Naive B cell (primary cell): Measurements from ENCODE around the gene APOH. TPM values are rescaled to one million over a fixed set of nuclear protein-coding genes. Genes with fewer than 3 reads are reported as not detected.

Experiments used
- ATAC-seq, 2 donors: fragments of 150-1000 bp; cut with Tn5 transposase; 2 replicates each; pipeline ENCODE4 v1.10.0; 2021; ENCODE audit warnings: low read depth in 2 of 2, mild to moderate bottlenecking in 2 of 2, moderate library complexity in 2 of 2
- DNase-seq: peaks from one replicate; pipeline ENCODE4 v3.0.0; 2022
- H3K27ac Mint-ChIP-seq, 6 donors: one replicate each; pipeline ENCODE4 v1.8.0; 2020 to 2022; ENCODE audit warnings: mild to moderate bottlenecking in 6 of 6, mixed read lengths in 6 of 6, moderate library complexity in 5 of 6, inconsistent platforms in 2 of 6
- H3K27me3 Mint-ChIP-seq, 3 donors: one replicate each; pipeline ENCODE4 v1.8.0; 2021 to 2022; ENCODE audit warnings: mixed read lengths in 3 of 3, mild to moderate bottlenecking in 1 of 3
- H3K36me3 Mint-ChIP-seq, 2 donors: one replicate each; pipeline ENCODE4 v1.8.0; 2020 to 2022; ENCODE audit warnings: mixed read lengths in 2 of 2, inconsistent platforms in 1 of 2, mild to moderate bottlenecking in 1 of 2
- H3K4me1 Mint-ChIP-seq, 3 donors: one replicate each; pipeline ENCODE4 v1.8.0; 2020 to 2022; ENCODE audit warnings: mixed read lengths in 3 of 3, inconsistent platforms in 1 of 3, mild to moderate bottlenecking in 1 of 3, moderate library complexity in 1 of 3
- H3K4me3 Mint-ChIP-seq, 8 donors: one replicate each; pipeline ENCODE4 v1.8.0; 2020 to 2022; ENCODE audit warnings: mild to moderate bottlenecking in 8 of 8, mixed read lengths in 8 of 8, moderate library complexity in 8 of 8, inconsistent platforms in 2 of 8
- H3K9me3 Mint-ChIP-seq, 7 donors: one replicate each; pipeline ENCODE4 v1.8.0; 2020 to 2022; ENCODE audit warnings: mixed read lengths in 7 of 7, mild to moderate bottlenecking in 5 of 7, inconsistent platforms in 2 of 7, moderate library complexity in 1 of 7
- polyA plus RNA-seq, 6 donors: library from polyadenylated mRNA; unstranded; fragments of 300-500 nt; fragmentation: Illumina TruSeq; gene quantifications; one replicate each; pipeline ENCODE4 v1.2.3, GENCODE V29; 2021; ENCODE audit warnings: low read depth in 6 of 6

APOH gene
- polyA plus RNA-seq, 6 donors from 2014 or later: not detected

DNA sequence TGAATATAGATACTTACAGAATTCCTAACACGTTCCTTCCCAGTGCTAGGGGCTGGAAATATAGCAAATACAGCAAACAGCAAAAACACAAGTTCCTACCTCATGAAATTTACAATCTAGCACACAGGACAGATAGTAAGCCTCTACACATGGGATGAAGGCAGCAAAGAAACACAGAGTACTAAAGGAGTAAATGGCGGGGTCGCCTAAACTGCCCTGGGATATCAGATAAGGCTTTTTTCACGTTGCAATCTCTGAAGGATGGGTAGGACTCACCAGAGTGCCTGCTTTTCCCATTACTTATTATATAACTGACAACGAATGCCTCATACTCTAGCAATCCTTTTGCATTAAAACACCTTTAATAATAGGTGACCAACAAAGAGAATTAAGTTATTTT is 57.1 kb downstream of the APOH start:
- Mint-ChIP-seq H3K9me3 (no peaks in the 10 kb centered on the region), H3K4me3 (no peak overlapping the region), H3K27ac (peak overlapping the region in 2 of 6 donors; percentile 5 to 76), H3K4me1 (no peaks in the 10 kb centered on the region), H3K27me3 (no peaks in the 10 kb centered on the region), H3K36me3 (no peaks in the 10 kb centered on the region)
- DNase-seq: no peak
- no peak for ATAC-seq

GRCh38 chr17:66171692-66172091 is 57.5 kb downstream of the APOH start:
- H3K9me3 Mint-ChIP-seq: no peaks in the 10 kb centered on the region
- no peak overlapping the region for H3K4me3 Mint-ChIP-seq
- H3K4me1 Mint-ChIP-seq: no peaks in the 10 kb centered on the region
- H3K27me3 Mint-ChIP-seq: no peaks in the 10 kb centered on the region
- H3K27ac Mint-ChIP-seq: peak overlapping the region in 1 of 6 donors; percentile 76
- no peaks in the 10 kb centered on the region for H3K36me3 Mint-ChIP-seq
- no peak for ATAC-seq
- DNase-seq: no peak

DNA sequence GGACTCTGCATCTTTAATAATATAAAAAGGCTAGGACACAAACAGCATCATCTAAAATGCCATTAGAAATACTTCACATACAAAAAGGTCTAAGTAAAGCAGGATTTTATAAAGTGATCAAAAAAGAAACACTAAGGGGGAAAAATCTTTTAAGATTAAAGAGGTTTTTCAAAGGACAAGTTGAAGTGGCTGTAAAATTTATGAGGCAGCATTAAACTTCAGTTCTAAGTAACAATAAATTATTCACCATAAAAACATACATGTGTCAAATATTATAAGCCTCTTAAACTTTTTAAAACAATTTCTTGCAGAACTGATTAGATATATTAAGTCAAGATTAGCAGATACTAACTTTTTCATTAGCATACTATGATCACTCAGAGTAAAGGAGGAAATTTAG is 58.0 kb downstream of the APOH start:
- H3K36me3 Mint-ChIP-seq: no peaks in the 10 kb centered on the region
- H3K27ac Mint-ChIP-seq: peak overlapping the region in 1 of 6 donors; percentile 30
- no peaks in the 10 kb centered on the region for H3K27me3 Mint-ChIP-seq
- H3K4me3 Mint-ChIP-seq: no peak overlapping the region
- ATAC-seq: no peak
- no peaks in the 10 kb centered on the region for H3K9me3 Mint-ChIP-seq
- H3K4me1 Mint-ChIP-seq: no peaks in the 10 kb centered on the region
- no peak for DNase-seq

DNA sequence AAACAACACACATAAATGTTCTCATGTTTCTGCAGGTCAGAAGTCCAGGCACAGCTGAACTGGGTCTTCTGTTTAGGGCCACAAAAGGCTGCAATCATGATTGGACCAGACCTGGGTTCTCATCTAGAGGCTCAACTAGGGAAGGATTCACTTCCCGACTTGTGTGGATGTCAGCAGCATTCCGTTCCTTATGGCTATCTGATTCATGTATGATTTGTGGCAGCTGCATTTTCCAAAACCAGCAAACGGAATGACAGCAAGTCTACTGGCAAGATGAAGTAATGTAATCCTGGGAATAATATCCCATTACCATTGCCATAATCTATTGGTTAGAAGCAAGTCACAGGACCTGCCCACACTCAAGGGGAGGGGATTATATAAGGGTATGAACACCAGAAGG is 59.4 kb downstream of the APOH start:
- H3K36me3 Mint-ChIP-seq: no peaks in the 10 kb centered on the region
- H3K4me1 Mint-ChIP-seq: no peaks in the 10 kb centered on the region

DNA sequence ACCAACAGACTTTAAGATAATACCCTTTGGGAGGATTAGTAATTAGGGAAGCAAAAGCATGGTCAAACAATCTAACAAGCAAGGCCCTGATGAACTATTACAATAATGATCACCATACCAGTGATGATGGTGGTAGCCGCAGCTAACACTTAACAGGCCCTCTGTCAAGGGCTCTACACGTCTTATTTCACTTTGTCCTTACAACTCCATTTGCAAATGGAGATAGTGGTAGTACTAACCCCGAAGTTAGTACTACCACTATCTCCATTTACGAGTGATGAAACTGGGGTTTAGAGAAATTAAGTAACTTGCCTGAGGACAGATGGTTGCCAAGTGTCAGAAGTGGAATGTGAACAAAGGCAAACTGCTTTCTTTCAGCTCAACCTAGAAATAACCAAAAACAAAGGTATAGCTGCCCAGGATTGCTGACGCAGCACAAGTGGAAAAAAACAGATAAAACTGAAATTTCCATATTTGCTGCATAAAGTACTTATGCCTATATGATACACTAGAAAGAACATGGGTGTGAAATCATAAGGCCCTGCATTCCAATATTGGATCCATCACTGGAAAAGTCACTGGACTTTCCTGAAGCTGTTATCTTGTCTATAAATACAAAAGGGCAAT is 61.9 kb downstream of the APOH start:
- DNase-seq: no peak
- no peak for ATAC-seq
- H3K4me1 Mint-ChIP-seq: no peaks in the 10 kb centered on the region
- H3K9me3 Mint-ChIP-seq: no peaks in the 10 kb centered on the region
- H3K36me3 Mint-ChIP-seq: no peaks in the 10 kb centered on the region
- H3K27ac Mint-ChIP-seq: no peak overlapping the region
- H3K4me3 Mint-ChIP-seq: no peak overlapping the region
- no peaks in the 10 kb centered on the region for H3K27me3 Mint-ChIP-seq

More for the DNA sequence above, 59.4 kb downstream of the APOH start:
- DNase-seq: no peak
- no peak overlapping the region for H3K4me3 Mint-ChIP-seq
- no peak for ATAC-seq
- H3K27me3 Mint-ChIP-seq: no peaks in the 10 kb centered on the region
- no peak overlapping the region for H3K27ac Mint-ChIP-seq
- no peaks in the 10 kb centered on the region for H3K9me3 Mint-ChIP-seq

GRCh38 chr17:66165537-66166123 is 63.6 kb downstream of the APOH start:
- Mint-ChIP-seq H3K27ac (no peak overlapping the region), H3K27me3 (no peaks in the 10 kb centered on the region), H3K9me3 (no peaks in the 10 kb centered on the region), H3K36me3 (no peaks in the 10 kb centered on the region), H3K4me3 (no peak overlapping the region), H3K4me1 (no peaks in the 10 kb centered on the region)
- DNase-seq (peak; percentile 21), ATAC-seq (no peak)

Other genes starting within 250 kb of the APOH start
- 1 to 10 TPM; 1.1 to 2.5 (median 1.6) TPM for gene CEP112, start 37.3 kb downstream of the APOH start, polyA plus RNA-seq
- under 1 TPM in 2 of 6 donors, not detected in 4; 0.03 to 0.06 TPM for gene PRKCA, start 73.2 kb upstream of the APOH start, polyA plus RNA-seq